NAMALWA (cell line): ENCODE data around the gene IGF1R.

ENCODE experiments used
- DNase-seq: peaks from one replicate; pipeline ENCODE4 v3.0.0-alpha.2; 2015; ENCODE audit warnings: low spot score

The IGF1R gene

GRCh38 chr15:98887976-98888375, 239.6 kb downstream of the IGF1R start:
- DNase-seq: no peak

- DNase-seq: no peak
Observed at GRCh38 chr15:98888820-98889479, 240.6 kb downstream of the IGF1R start.

GRCh38 chr15:98889930-98890695, 241.8 kb downstream of the IGF1R start:
- DNase-seq: no peak

- no peak for DNase-seq
Observed at GRCh38 chr15:98891301-98891700, 243.0 kb downstream of the IGF1R start.

- no peak for DNase-seq
Observed at GRCh38 chr15:98893401-98893800, 245.1 kb downstream of the IGF1R start.

- DNase-seq: no peak
Observed at GRCh38 chr15:98894312-98894711, 246.0 kb downstream of the IGF1R start.

GRCh38 chr15:98896002-98896721, 247.8 kb downstream of the IGF1R start:
- no peak for DNase-seq

- DNase-seq: no peak
Observed at GRCh38 chr15:98896802-98897732, 248.7 kb downstream of the IGF1R start.

- DNase-seq: no peak
Observed at GRCh38 chr15:98898122-98898521, 249.8 kb downstream of the IGF1R start.

- DNase-seq: no peak
Observed at GRCh38 chr15:98899272-98900021, 251.1 kb downstream of the IGF1R start.

GRCh38 chr15:98900356-98900755, 252.0 kb downstream of the IGF1R start:
- no peak for DNase-seq

- no peak for DNase-seq
Observed at GRCh38 chr15:98901434-98902072, 253.2 kb downstream of the IGF1R start.

GRCh38 chr15:98902931-98903330, 254.6 kb downstream of the IGF1R start:
- DNase-seq: no peak

GRCh38 chr15:98903377-98904018, 255.2 kb downstream of the IGF1R start:
- DNase-seq: no peak

- DNase-seq: peak; percentile 60
Observed at GRCh38 chr15:98904544-98904943, 256.2 kb downstream of the IGF1R start.

GRCh38 chr15:98905963-98906711, 257.8 kb downstream of the IGF1R start:
- no peak for DNase-seq

- no peak for DNase-seq
Observed at GRCh38 chr15:98906712-98907083, 258.4 kb downstream of the IGF1R start.

- DNase-seq: no peak
Observed at GRCh38 chr15:98907927-98908471, 259.7 kb downstream of the IGF1R start.
